Measurements from ENCODE around the gene AUNIP.

DNA sequence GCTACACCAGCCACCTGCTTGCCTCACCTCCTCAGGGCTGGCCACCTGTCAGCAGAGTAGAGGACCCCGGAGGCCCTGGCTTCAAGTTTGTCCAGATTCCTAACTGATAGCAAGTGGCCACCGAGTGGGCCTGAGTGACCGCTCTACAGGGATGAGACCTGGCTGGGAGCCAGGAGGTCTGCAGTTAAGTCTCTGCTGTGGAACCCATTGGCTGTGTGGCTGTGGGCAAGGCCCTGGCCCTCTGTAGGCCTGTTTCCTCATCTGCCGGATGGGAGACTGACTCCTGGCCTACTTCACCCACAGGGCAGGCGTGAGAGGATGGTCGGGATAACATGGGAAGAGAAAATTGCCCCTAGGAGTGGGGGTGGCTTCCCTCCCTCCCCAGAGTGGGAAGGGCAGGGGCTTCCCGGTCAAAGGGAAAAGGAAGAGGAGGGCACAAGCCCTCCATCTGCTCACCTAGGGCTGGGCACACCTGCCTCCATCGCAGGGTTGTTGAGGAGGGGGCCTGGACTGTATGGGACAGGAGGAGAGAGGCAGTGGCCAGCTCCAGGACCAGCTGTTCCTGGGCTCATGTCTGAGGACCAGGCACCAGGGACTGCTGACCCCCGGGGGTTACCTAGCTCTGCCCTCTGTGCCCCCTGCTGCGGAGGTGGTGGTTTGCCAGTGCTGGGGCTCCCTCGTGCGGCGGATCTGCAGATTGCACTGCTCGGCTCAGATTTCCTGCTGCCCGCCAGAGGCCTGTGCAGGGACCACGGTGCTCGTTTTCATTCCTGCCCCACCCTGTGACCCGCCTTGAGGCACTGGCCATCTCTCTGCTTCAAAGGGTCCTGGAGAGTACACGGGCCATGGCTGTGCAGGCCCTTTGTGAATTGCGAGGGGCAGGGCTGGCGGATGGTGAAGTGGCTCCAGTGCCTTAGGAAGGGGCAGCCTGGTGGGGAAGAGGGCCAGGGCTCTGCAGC, 48.6 kb downstream of the AUNIP start:
- TF ChIP-seq TCF7 (CRISPR knock-in tag; IDR thresholded peaks at IDR 0.05; ENCODE audit: low read depth) (no peak), ZNF138 (CRISPR knock-in tag; conservative IDR thresholded peaks at IDR 0.05) (no peak), NFYB (CRISPR knock-in tag; conservative IDR thresholded peaks at IDR 0.05; ENCODE audit: low read depth) (no peak), GABPB1 (CRISPR knock-in tag; IDR thresholded peaks at IDR 0.05) (no peak), IRF2 (CRISPR knock-in tag; IDR thresholded peaks at IDR 0.05; ENCODE audit: borderline replicate concordance, low read depth) (no peak)
- TF ChIP-seq, protein P1, sequence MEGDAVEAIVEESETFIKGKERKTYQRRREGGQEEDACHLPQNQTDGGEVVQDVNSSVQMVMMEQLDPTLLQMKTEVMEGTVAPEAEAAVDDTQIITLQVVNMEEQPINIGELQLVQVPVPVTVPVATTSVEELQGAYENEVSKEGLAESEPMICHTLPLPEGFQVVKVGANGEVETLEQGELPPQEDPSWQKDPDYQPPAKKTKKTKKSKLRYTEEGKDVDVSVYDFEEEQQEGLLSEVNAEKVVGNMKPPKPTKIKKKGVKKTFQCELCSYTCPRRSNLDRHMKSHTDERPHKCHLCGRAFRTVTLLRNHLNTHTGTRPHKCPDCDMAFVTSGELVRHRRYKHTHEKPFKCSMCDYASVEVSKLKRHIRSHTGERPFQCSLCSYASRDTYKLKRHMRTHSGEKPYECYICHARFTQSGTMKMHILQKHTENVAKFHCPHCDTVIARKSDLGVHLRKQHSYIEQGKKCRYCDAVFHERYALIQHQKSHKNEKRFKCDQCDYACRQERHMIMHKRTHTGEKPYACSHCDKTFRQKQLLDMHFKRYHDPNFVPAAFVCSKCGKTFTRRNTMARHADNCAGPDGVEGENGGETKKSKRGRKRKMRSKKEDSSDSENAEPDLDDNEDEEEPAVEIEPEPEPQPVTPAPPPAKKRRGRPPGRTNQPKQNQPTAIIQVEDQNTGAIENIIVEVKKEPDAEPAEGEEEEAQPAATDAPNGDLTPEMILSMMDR (IDR thresholded peaks at IDR 0.05), result peak; percentile 90
- TF ChIP-seq, protein P2, sequence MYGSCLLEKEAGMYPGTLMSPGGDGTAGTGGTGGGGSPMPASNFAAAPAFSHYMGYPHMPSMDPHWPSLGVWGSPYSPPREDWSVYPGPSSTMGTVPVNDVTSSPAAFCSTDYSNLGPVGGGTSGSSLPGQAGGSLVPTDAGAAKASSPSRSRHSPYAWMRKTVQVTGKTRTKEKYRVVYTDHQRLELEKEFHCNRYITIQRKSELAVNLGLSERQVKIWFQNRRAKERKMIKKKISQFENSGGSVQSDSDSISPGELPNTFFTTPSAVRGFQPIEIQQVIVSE (CRISPR knock-in tag; IDR thresholded peaks at IDR 0.05; ENCODE audit: borderline replicate concordance), result no peak
- TF ChIP-seq, protein P3, sequence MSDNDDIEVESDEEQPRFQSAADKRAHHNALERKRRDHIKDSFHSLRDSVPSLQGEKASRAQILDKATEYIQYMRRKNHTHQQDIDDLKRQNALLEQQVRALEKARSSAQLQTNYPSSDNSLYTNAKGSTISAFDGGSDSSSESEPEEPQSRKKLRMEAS (CRISPR knock-in tag; IDR thresholded peaks at IDR 0.05), result no peak
- TF ChIP-seq, protein P4, sequence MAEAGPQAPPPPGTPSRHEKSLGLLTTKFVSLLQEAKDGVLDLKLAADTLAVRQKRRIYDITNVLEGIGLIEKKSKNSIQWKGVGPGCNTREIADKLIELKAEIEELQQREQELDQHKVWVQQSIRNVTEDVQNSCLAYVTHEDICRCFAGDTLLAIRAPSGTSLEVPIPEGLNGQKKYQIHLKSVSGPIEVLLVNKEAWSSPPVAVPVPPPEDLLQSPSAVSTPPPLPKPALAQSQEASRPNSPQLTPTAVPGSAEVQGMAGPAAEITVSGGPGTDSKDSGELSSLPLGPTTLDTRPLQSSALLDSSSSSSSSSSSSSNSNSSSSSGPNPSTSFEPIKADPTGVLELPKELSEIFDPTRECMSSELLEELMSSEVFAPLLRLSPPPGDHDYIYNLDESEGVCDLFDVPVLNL (CRISPR knock-in tag; IDR thresholded peaks at IDR 0.05; ENCODE audit: borderline replicate concordance, low read depth), result no peak
- TF ChIP-seq, protein P5, sequence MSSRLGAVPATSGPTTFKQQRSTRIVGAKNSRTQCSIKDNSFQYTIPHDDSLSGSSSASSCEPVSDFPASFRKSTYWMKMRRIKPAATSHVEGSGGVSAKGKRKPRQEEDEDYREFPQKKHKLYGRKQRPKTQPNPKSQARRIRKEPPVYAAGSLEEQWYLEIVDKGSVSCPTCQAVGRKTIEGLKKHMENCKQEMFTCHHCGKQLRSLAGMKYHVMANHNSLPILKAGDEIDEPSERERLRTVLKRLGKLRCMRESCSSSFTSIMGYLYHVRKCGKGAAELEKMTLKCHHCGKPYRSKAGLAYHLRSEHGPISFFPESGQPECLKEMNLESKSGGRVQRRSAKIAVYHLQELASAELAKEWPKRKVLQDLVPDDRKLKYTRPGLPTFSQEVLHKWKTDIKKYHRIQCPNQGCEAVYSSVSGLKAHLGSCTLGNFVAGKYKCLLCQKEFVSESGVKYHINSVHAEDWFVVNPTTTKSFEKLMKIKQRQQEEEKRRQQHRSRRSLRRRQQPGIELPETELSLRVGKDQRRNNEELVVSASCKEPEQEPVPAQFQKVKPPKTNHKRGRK (CRISPR knock-in tag; IDR thresholded peaks at IDR 0.05; ENCODE audit: borderline replicate concordance), result no peak

Data from WTC11 (cell line).